ENCODE measurements around the gene ZNF382. TPM values are rescaled to one million over a fixed set of nuclear protein-coding genes. Genes with fewer than 3 reads are reported as not detected.

The ZNF382 gene
- total RNA-seq, 1 experiment from 2014 or later: 10.0 TPM

- no peak for DNase-seq (ENCODE audit: low spot score)
These were observed 74.3 kb downstream of the ZNF382 start for GRCh38 chr19:36679455-36679854.

Other genes starting within 250 kb of the ZNF382 start
- 2.1 and 3.8 TPM in 2 replicates for gene ZFP14, start 226.1 kb upstream of the ZNF382 start, total RNA-seq (2014; rRNA removed; shearing (Covaris generic))
- gene ZFP82, start 186.7 kb upstream of the ZNF382 start, total RNA-seq (2014; rRNA removed; shearing (Covaris generic)): not detected in 2 replicates
- gene ZNF566, start 115.8 kb upstream of the ZNF382 start, total RNA-seq (2014; rRNA removed; shearing (Covaris generic)): 7.1 and 8.5 TPM in 2 replicates
- 18.6 and 22.5 TPM in 2 replicates for gene ZNF260, start 77.0 kb upstream of the ZNF382 start, total RNA-seq (2014; rRNA removed; shearing (Covaris generic))
- 6.8 and 7.7 TPM in 2 replicates for gene ZNF529, start 32.0 kb upstream of the ZNF382 start, total RNA-seq (2014; rRNA removed; shearing (Covaris generic))
- 13.4 and 14.6 TPM in 2 replicates for gene ZNF461, start 61.5 kb downstream of the ZNF382 start, total RNA-seq (2014; rRNA removed; shearing (Covaris generic))
- 7.7 and 9.3 TPM in 2 replicates for gene ZNF567, start 82.3 kb downstream of the ZNF382 start, total RNA-seq (2014; rRNA removed; shearing (Covaris generic))
- 6.1 and 8.4 TPM in 2 replicates for gene ZNF850, start 167.5 kb downstream of the ZNF382 start, total RNA-seq (2014; rRNA removed; shearing (Covaris generic))
- gene ZNF790, start 233.1 kb downstream of the ZNF382 start, total RNA-seq (2014; rRNA removed; shearing (Covaris generic)): 0.12 and 0.57 TPM in 2 replicates
- gene ZNF345, start 245.6 kb downstream of the ZNF382 start, total RNA-seq (2014; rRNA removed; shearing (Covaris generic)): 4.0 and 4.3 TPM in 2 replicates

Measured in A172 (cell line).